Psoas muscle (tissue), 8 donors: ENCODE measurements around the gene C19orf85. TPM values are rescaled to one million over a fixed set of nuclear protein-coding genes. Genes with fewer than 3 reads are reported as not detected.

ENCODE experiments used
- ATAC-seq, 4 donors: fragments of 200-7000 bp; cut with Tn5 transposase; one replicate each; pipeline ENCODE4 v1.9.1; 2020; ENCODE audit warnings: moderate library complexity in 3 of 4, mild to moderate bottlenecking in 2 of 4
- DNase-seq, 2 donors: peaks; one replicate each; pipeline ENCODE4 v3.0.0-alpha.2; 2020
- H3K27ac ChIP-seq: fragments of 200-600 bp; one replicate; pipeline ENCODE4 v1.8.0; 2022
- H3K27me3 ChIP-seq, 3 donors: fragments of 200-600 bp in 1 of 3; one replicate each; pipeline versions ENCODE4 v1.6.1 to v1.8.0; 2013 to 2022; ENCODE audit warnings: low read length in 2 of 3, mild to moderate bottlenecking in 2 of 3, moderate library complexity in 1 of 3; ENCODE audit not compliant: insufficient read depth in 3 of 3
- H3K36me3 ChIP-seq, 2 donors: fragments of 200-600 bp in 1 of 2; one replicate each; pipeline versions ENCODE4 v1.6.1 to v1.8.0; 2013 to 2022; ENCODE audit warnings: low read depth in 1 of 2, mild to moderate bottlenecking in 1 of 2, moderate library complexity in 1 of 2; ENCODE audit not compliant: insufficient read depth in 1 of 2
- H3K4me1 ChIP-seq: fragments of 200-600 bp; one replicate; pipeline ENCODE4 v1.8.0; 2022
- H3K4me3 ChIP-seq: fragments of 200-600 bp; one replicate; pipeline ENCODE4 v1.8.0; 2022; ENCODE audit warnings: mild to moderate bottlenecking
- H3K9me3 ChIP-seq: fragments of 200-600 bp; one replicate; pipeline ENCODE4 v1.8.0; 2022
- CTCF ChIP-seq: fragments of 200-600 bp; IDR thresholded peaks from one replicate; pipeline ENCODE4 v1.8.0; 2022; ENCODE audit warnings: antibody characterized with exemption
- WGBS, 3 donors: extraction: QIAGEN DNeasy Blood & Tissue Kit; methylation state at CpG; one replicate each; pipeline versions ENCODE4 v1.1.6 to v1.1.7; 2013; 5-methylcytosine and 5-hydroxymethylcytosine counted together
- intact Hi-C, 2 donors: fragments of 100-400 bp; cut with DNase I; formaldehyde crosslinking; loops; one replicate each; pipeline versions ENCODE4 v1.11.0 to v1.14.2; 2022
- polyA plus RNA-seq, 3 donors: library from polyadenylated mRNA; stranded (reverse); fragments of 200-250 nt; gene quantifications; one replicate each; pipeline ENCODE4 v1.2.3, GENCODE V29; 2013
- total RNA-seq, 4 donors: library from RNA; stranded (reverse); fragmentation: NEBNext Ultra II Directional in 2 of 4; extraction: Animal tissue kit (Norgen Biotek cat#: 25700) in 2 of 4; gene quantifications; one replicate each; pipeline versions ENCODE4 v1.2.1 to v1.2.4, GENCODE V29; 2021 to 2023
- donor health status: healthy with polysubstance abuse.
- donor health status: DM: no; HTN: no; CAD: no; lungs with moderate emphysema.
- donor health status: Bipolar disorder and iron deficiency.
- donor health status: healthy.
- donor health status: DM: yes; HTN: yes; CAD: no.
- donor health status: DM: no; HTN: no; CAD: no.
- donor health status: DM: no; HTN: no; CAD: no.
- donor health status: DM: yes; HTN: yes; CAD: no.

The C19orf85 gene
- total and polyA plus RNA-seq, 7 donors = not detected

- no peaks in the 10 kb centered on the region for H3K9me3 ChIP-seq
- intact Hi-C loops = no loop called here
- peaks cover 3 to 85% (median 47%) of the 10 kb centered on the region in 3 donors for H3K27me3 ChIP-seq
- ATAC-seq (no peak), DNase-seq (no peak)
- no peaks in the 10 kb centered on the region for H3K4me1 ChIP-seq
- H3K4me3 ChIP-seq = no peak within 1 kb of the TSS
- no peak for TF ChIP-seq CTCF
- WGBS, 3 donors = 2% methylated on average over 37 to 43 of the region's 43 CpGs
- no peaks in the 10 kb centered on the region for H3K36me3 ChIP-seq
- no peak within 1 kb of the TSS for H3K27ac ChIP-seq
These were observed 21.3 kb downstream of the C19orf85 start, which contains the start of gene SHISA7 for GRCh38 chr19:55443045-55443823. Gene SHISA7 (minus strand): TSS chr19:55443300. CDS start chr19:55442863, 437 bp downstream.

- H3K9me3 ChIP-seq = no peaks in the 10 kb centered on the region
- no peak overlapping the region for H3K27ac ChIP-seq
- H3K4me1 ChIP-seq = no peaks in the 10 kb centered on the region
- no peak for ATAC-seq
- H3K4me3 ChIP-seq = no peak overlapping the region
- DNase-seq = no peak
- peaks cover 3 to 87% (median 44%) of the 10 kb centered on the region in 3 donors for H3K27me3 ChIP-seq
- H3K36me3 ChIP-seq = no peaks in the 10 kb centered on the region
- TF ChIP-seq CTCF = no peak
- 1% methylated on average over 37 to 72 of the region's 72 CpGs for WGBS, 3 donors
- intact Hi-C loops = no loop called here
These were observed 22.1 kb downstream of the C19orf85 start for GRCh38 chr19:55442372-55442961.

GRCh38 chr19:55441692-55442321 lies 22.7 kb downstream of the C19orf85 start:
- H3K27ac ChIP-seq = no peak overlapping the region
- no peaks in the 10 kb centered on the region for H3K4me1 ChIP-seq
- H3K27me3 ChIP-seq = peaks cover 3 to 89% (median 46%) of the 10 kb centered on the region in 3 donors
- H3K4me3 ChIP-seq = no peak overlapping the region
- WGBS, 3 donors = 2% methylated on average over 32 to 39 of the region's 39 CpGs
- H3K9me3 ChIP-seq = no peaks in the 10 kb centered on the region
- DNase-seq (no peak), ATAC-seq (no peak)
- no peaks in the 10 kb centered on the region for H3K36me3 ChIP-seq
- intact Hi-C loops = no loop called here
- no peak for TF ChIP-seq CTCF

- no peak overlapping the region for H3K4me3 ChIP-seq
- no peak for TF ChIP-seq CTCF
- 2 to 5% (median 4%) methylated on average over 21 of the region's 21 CpGs for WGBS, 3 donors
These were observed 23.2 kb downstream of the C19orf85 start for GRCh38 chr19:55441319-55441691.

More at GRCh38 chr19:55441319-55441691, 23.2 kb downstream of the C19orf85 start:
- Histone ChIP-seq H3K36me3 (no peaks in the 10 kb centered on the region), H3K9me3 (no peaks in the 10 kb centered on the region), H3K27ac (no peak overlapping the region), H3K4me1 (no peaks in the 10 kb centered on the region), H3K27me3 (peaks cover 3 to 89% (median 47%) of the 10 kb centered on the region in 3 donors)
- ATAC-seq = no peak
- intact Hi-C loops = no loop called here
- no peak for DNase-seq
